Measurements from ENCODE around the gene KRT35.

The KRT35 gene

DNA sequence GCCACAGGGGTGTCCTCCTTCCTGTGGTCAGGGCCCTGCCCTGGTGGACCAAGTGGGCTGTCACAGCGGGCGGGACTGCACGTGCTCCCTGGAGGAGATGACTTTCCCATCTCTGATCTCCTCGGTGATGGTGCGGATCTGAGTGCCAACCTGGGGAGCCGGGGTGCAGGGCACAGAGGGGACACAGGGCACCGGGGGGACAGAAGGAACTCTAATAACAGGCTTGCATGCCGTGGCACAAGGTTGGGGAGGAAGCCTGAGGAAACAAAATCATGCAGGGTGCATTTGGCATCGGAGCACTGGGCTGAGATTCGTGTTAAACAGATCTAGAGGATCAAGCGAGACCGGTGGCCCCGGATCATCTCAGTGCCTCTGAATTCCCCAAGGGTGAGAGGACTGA, 5.4 kb upstream of the KRT35 start:
- no peak for DNase-seq

DNA sequence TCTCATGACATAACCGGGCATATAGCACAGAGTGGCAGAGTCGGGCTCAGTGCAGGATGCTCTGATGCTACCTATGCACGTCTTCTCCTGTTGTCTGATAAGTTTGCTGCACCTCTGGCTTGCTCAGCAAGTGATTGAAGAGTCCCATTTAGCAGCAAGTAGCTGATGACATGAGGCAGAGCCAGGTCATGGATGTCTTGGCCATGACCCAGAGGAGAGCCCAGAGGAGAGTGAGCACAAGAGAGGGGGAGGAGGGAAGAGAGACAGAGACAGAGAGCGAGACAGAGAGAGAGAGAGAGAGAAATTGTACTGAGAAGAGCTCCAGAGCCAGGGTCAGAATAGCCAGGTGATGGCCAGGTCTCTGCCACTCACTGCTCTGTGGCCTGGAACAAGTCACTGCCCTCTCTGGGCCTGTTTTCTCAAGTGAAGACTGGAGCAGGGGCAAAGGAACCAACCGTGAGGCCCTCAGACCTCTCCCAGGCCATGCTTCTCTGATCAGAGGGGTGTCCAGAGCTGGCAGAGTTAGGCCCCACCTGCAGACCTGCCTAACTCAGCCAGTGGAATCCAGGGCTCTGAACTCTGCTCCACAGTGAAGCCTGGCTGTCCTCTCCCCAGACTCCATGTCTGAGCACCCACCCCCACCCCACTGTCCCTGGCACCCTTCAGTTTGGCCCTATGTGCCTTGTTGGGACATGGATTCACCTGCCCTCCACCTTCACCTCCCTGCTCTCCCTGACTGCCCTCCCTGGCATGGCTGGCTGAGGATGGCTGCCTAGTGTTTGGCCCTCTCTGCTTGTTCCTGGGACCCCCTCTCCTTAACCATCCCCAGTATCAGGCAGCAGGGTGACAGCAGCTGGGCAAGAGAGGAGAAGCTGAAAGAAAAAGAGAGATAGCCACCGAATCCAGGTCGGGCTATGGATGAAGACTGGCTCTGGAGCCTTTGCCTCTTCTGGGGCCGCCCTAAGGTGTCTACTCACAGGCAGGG, 4.3 kb upstream of the KRT35 start:
- no peak for DNase-seq

DNA sequence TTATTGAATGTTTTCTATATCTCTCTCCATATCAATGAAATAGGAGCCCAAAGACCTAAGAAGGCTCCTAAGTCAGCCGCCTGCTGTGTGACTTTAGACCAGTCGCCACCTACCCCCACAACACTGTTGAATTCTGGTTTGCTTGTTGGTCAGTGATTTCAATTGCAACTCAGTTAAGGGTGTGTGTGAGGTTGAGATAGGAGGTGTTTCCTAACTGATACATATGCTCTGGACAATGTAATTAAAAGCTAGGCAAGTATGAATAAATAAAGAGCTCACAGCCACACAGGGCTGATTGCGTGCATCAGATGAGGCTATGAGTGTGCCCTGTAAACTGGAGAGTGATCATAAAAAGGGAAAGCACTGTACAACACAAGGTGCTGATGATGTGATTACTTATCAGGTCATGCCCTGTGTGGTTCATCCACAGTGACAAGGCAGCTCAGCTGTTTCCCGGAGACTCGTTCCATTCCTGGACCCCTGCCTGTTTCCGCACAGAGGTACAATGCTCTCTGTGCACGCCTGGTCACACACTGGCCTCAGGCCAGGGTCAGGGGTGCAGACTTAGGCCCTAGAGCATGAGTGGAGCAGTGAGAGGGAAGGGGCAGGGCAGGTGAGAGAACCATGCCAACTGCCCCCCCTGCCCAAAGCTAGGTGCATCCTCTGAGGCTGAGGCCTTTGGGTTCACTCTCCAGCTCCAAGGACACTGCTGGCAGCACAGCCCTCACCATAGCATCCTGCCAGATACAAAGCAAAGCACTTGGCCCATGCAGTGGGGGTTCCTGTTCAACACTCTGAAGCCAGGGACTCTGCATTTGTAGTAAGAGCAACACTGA, 3.3 kb upstream of the KRT35 start:
- no peak for DNase-seq

DNA sequence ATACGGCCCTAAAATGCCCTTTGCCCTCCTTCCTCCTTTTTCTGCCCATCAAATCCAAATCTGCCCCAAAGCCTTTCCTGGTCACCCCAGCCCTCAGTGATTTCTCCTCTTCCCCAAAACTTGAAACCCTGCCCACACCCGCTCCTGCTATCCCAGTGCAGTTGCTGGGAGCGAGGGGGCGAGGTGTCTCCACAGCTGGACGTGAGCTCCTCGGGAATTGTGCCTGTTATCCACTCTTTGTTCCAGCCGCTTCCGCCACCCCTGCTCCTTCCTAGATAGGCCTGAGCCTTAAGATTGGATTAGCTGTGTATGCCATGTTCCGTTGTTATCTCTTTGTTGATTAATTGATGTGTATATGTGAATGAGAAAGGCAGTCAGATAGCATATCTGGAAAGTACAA, 2.6 kb upstream of the KRT35 start:
- no peak for DNase-seq

- no peak for DNase-seq
These were observed 370 bp downstream of the KRT35 start for GRCh38 chr17:41480581-41480980.

DNA sequence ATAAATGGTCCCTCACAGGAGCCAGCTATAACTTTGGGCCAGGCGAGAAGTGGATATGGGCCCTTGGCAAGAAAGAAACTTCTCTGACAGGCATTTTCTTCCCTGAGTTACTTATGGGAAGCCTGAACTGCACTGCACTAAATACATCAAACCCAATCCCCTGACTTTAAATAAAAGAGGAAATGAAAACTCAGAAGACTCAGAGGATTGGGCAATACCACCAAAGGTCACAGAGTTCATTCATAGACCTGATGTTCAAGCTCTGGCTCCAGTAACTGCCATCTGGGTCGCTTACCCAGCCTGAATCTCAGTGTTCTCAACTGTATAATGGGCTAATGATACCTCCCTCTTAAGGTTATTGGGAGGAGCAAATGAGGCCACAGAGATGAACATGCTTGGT, 815 bp downstream of the KRT35 start:
- no peak for DNase-seq

- no peak for DNase-seq
These were observed 2.7 kb downstream of the KRT35 start for GRCh38 chr17:41478237-41478636.

- no peak for DNase-seq
These were observed 3.8 kb downstream of the KRT35 start for GRCh38 chr17:41476866-41477815.

GRCh38 chr17:41475421-41475820, 5.5 kb downstream of the KRT35 start:
- no peak for DNase-seq

GRCh38 chr17:41474863-41475262, 6.1 kb downstream of the KRT35 start:
- DNase-seq, result no peak

DNA sequence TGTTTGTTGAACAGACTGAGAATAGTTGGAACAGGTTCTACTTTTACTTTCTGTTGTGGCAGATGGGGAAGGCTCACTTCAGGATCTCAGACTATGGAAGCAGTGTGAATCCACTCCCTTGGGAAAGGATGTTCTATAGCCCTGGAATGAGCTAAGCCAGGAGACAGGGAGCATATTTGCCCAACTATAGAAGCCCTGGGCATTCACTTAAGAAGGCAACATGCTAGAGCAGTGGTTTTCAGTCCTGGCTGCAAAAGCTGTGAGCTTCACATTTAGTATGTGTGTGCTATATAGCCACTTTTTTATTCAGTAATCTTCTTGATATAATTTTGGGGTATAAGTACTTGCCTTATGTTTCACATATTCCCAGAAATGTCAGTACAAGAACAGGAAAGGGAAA, 12.6 kb downstream of the KRT35 start:
- no peak for DNase-seq

DNA sequence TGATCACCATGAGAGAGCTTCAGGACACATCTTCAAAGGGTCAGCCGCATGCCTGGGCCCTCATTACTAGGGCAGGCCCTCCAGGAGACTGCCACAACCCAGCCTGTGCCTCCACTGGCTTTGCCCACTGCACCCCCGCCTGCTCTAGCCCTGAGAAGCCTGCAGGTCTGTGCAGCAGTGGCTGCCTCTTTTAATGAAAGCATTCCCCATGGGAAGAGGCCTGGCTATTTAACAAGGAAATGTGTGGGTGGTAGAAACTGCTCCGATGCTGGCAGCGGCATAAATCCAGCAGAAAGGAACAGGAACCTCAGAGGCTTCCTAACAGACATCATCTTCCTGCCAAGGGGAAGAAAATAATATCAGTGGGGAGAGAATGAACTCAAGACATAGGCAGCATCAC, 13.4 kb downstream of the KRT35 start:
- no peak for DNase-seq

DNA sequence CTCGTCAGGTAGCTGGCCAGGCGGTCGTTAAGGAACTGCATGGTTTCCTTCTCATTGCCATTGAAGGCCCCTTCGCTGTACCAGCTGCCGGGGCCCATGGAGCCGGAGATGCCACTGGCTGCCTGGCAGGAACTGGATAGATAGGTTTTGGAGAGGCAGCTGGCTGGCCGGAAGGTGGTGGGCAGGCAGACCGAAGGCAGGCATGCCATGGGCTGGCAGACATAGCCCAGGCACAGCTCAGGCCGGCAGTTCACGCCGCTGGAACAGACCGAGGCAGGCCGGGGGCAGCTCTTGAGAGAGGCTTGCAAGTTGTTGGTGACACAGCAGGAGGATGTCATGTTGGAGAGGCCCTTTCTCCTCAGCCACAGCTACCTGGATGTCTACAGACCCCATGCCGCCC, 14.0 kb downstream of the KRT35 start, which contains the start of gene KRT32:
Gene KRT32, minus strand, starts transcription at position 399 of the 400 bp plus-strand sequence. Its CDS starts 61 bp downstream, at position 338.
- no peak for DNase-seq

GRCh38 chr17:41464682-41465081, 16.3 kb downstream of the KRT35 start:
- no peak for DNase-seq

- no peak for DNase-seq
These were observed 16.8 kb downstream of the KRT35 start for GRCh38 chr17:41464173-41464572.

DNA sequence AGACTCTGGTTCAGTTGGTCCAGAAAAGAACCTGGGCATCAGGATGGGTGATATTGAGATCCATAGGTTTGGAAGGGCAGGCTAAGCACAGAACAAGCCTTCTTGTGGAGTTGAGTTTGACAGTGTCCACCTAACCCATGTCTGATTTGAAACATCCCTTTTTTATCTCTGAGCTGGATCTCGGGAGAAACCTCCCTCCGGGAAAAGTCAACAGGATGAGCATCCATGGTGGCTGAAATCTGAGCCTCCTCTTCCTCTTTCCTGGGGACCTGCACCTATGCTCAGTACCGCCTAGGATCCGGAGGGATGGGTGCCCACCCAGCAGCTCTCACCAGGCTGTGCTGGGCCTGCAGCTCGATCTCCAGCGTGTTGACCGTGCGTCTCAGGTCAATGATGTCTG, 17.2 kb downstream of the KRT35 start:
- no peak for DNase-seq

DNA sequence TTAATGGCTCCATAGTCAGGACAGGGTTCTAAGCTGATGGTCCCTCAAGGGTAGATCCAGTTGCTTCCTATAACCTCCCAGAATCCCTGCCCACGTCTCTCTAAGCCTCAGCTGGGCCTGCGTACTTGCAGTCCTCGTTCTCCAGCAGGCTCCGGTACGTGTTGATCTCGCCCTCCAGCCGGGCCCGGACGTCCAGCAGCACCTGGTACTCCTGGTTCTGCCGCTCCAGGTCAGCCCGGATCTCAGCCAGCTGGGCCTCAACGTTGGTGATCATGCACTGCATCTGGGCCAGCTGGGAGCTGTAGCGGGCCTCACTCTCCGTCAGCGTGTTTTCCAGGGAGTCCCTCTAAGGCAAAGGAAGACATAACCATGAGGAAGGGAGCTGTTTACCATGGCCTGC, 18.2 kb downstream of the KRT35 start:
- no peak for DNase-seq

DNA sequence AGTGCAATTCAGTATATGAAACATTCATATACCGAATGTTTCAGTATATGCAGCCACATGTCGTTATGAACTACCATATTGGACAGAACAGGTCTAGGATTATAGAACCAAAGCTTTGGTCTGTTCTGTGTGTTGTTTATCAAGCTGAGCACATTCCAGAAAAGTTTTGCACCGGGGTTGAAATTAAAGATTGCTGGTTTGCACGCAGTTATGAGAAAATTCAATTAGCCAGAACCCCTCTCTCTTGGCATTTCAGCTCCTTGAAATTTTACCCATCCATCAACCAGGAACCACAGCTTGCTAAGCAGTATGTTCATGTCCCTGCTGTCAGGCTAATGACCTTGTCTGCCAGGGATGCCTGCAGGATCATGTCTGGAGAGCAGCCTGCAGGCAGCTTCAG, 23.3 kb downstream of the KRT35 start:
- DNase-seq, result no peak

GRCh38 chr17:41456204-41456603, 24.7 kb downstream of the KRT35 start:
- DNase-seq, result no peak

GRCh38 chr17:41455236-41455635, 25.7 kb downstream of the KRT35 start:
- DNase-seq, result no peak

DNA sequence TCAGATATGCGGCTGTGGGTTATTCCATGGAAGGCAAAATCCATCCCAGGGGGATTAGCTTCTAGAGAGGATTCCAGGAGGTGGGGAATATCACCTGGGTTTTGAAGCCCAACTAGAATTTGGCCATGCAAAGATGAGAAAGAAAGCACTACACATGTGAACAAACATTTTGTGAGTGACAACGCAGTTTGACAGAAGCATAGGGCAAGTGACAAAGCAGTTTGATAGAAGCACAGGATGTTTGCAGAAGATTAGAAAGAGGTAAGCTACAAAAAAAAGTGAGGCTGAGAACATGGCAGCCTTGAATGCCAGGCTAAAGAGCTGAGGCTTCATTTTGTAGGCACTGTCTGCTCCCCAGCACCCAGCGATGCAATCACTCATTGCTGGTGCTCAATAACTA, 27.9 kb downstream of the KRT35 start:
- no peak for DNase-seq

GRCh38 chr17:41452281-41452680, 28.7 kb downstream of the KRT35 start:
- no peak for DNase-seq

All from activated CD4-positive, CD25-positive, alpha-beta regulatory T cell (primary cell).